A549 (cell line): Measurements from ENCODE around the gene C4orf51. TPM values are rescaled to one million over a fixed set of nuclear protein-coding genes. Genes with fewer than 3 reads are reported as not detected.

ENCODE experiments used
- ATAC-seq, 2 experiments: fragments of 200-7000 bp in 1 of 2; fragments of >200 bp in 1 of 2; cut with Nextera tagmentation in 1 of 2; cut with Tn5 transposase in 1 of 2; 3 replicates each; pipeline versions ENCODE4 v1.8.0 to v1.9.1; 2018 to 2020; ENCODE audit warnings: mild to moderate bottlenecking in 1 of 2, moderate library complexity in 1 of 2
- CTCF ChIA-PET: fragments of 300-600 bp; sonication (Branson Sonifier 250); formaldehyde crosslinking; extraction: SDS; loops from one replicate; lab custom pipeline; 2021; ENCODE audit warnings: antibody characterized with exemption, inconsistent platforms; lab: Yijun Ruan, JAX
- POLR2A ChIA-PET: fragments of 350-600 bp; formaldehyde crosslinking; extraction: SDS; loops from one replicate; lab custom pipeline; 2021; ENCODE audit warnings: antibody characterized with exemption, inconsistent platforms; lab: Yijun Ruan, JAX
- DNase-seq, 2 experiments: peaks; one replicate each; pipeline versions ENCODE4 v3.0.0 to v3.0.0-alpha.2; 2011 to 2016; ENCODE audit warnings: low read depth in 1 of 2, low spot score in 1 of 2
- FAIRE-seq: peaks from 2 replicates; lab custom pipeline; 2011; peaks lifted over from hg19 to GRCh38; lab: Jason Lieb, UNC
- H3K27ac ChIP-seq, 2 experiments: fragments of >200 bp; sonication (Bioruptor Twin); formaldehyde crosslinking; 3 replicates each; pipeline ENCODE4 v1.5.1; 2016 to 2017
- H3K4me1 ChIP-seq: fragments of >200 bp; sonication (Bioruptor Twin); formaldehyde crosslinking; 3 replicates; pipeline ENCODE4 v1.6.1; 2016
- H3K4me2 ChIP-seq: fragments of >200 bp; sonication (Bioruptor Twin); formaldehyde crosslinking; 3 replicates; pipeline ENCODE4 v1.6.1; 2016
- H3K4me3 ChIP-seq: fragments of >200 bp; sonication (Bioruptor Twin); formaldehyde crosslinking; 3 replicates; pipeline ENCODE4 v1.5.1; 2016
- H3K9me3 ChIP-seq: fragments of >200 bp; sonication (Bioruptor Twin); formaldehyde crosslinking; 3 replicates; pipeline ENCODE4 v1.6.1; 2016
- BHLHE40 ChIP-seq: IDR thresholded peaks from 2 replicates; pipeline ENCODE4 v1.6.1; 2012; ENCODE audit warnings: low read depth, low read length, inconsistent platforms
- EP300 ChIP-seq, 2 experiments: fragments of >200 bp; sonication (Bioruptor Twin); formaldehyde crosslinking; IDR thresholded peaks; 2 replicates in 1 of 2; 3 replicates in 1 of 2; pipeline ENCODE4 v1.6.1; 2016 to 2017
- ESRRA ChIP-seq: fragments of 150-350 bp; IDR thresholded peaks from 2 replicates; pipeline ENCODE4 v1.6.1; 2014; ENCODE audit warnings: mild to moderate bottlenecking, low read length, borderline replicate concordance
- FOSL2 ChIP-seq, 2 experiments: fragments of 450-650 bp in 1 of 2; fragments of >200 bp in 1 of 2; sonication (Bioruptor Twin) in 1 of 2; formaldehyde crosslinking; IDR thresholded peaks; 2 replicates each; pipeline versions ENCODE4 v1.5.0 to v1.6.1; 2016 to 2020; ENCODE audit warnings: mild to moderate bottlenecking in 1 of 2, moderate library complexity in 1 of 2
- FOXS1 ChIP-seq: fragments of 250-450 bp; sonication (Bioruptor Pico); IDR thresholded peaks from 2 replicates; pipeline ENCODE4 v1.5.0; 2020; ENCODE audit warnings: mild to moderate bottlenecking, moderate library complexity
- GATA3 ChIP-seq: IDR thresholded peaks from 2 replicates; pipeline ENCODE4 v1.6.1; 2012; ENCODE audit warnings: borderline replicate concordance
- HEYL ChIP-seq: fragments of 250-450 bp; sonication (Bioruptor Pico); IDR thresholded peaks from 2 replicates; pipeline ENCODE4 v1.8.0; 2021; ENCODE audit warnings: mild to moderate bottlenecking, moderate library complexity
- HOXA7 ChIP-seq: fragments of 250-450 bp; sonication (Bioruptor Pico); IDR thresholded peaks from 2 replicates; pipeline ENCODE4 v1.5.0; 2020; ENCODE audit warnings: mild to moderate bottlenecking, moderate library complexity
- JUNB ChIP-seq: fragments of >200 bp; sonication (Bioruptor Twin); formaldehyde crosslinking; IDR thresholded peaks from 2 replicates; pipeline ENCODE4 v1.6.1; 2016
- KDM5A ChIP-seq: fragments of 200-600 bp; sonication (generic); IDR thresholded peaks from 2 replicates; pipeline ENCODE4 v1.6.1; 2016; ENCODE audit warnings: antibody characterized with exemption, mild to moderate bottlenecking
- NPAS2 ChIP-seq: fragments of 250-450 bp; sonication (Bioruptor Pico); IDR thresholded peaks from 2 replicates; pipeline ENCODE4 v1.8.0; 2022; ENCODE audit warnings: mild to moderate bottlenecking, moderate library complexity, borderline replicate concordance
- NR3C1 ChIP-seq: fragments of >200 bp; sonication (Bioruptor Twin); formaldehyde crosslinking; IDR thresholded peaks from 3 replicates; pipeline ENCODE4 v1.6.1; 2017
- POLR2A ChIP-seq: IDR thresholded peaks from 2 replicates; pipeline ENCODE4 v1.6.1; 2012; ENCODE audit warnings: mild to moderate bottlenecking, low read length
- POLR2AphosphoS2 ChIP-seq: conservative IDR thresholded peaks from 2 replicates; pipeline ENCODE4 v1.6.1; 2012; ENCODE audit warnings: low read length, improper control_type of control experiment, inconsistent platforms
- RAD21 ChIP-seq, 2 experiments: fragments of >200 bp in 1 of 2; sonication (Bioruptor Twin) in 1 of 2; formaldehyde crosslinking in 1 of 2; IDR thresholded peaks in 1 of 2; conservative IDR thresholded peaks in 1 of 2; 2 replicates in 1 of 2; 3 replicates in 1 of 2; pipeline ENCODE4 v1.6.1; 2012 to 2018; ENCODE audit warnings: inconsistent platforms in 1 of 2
- RARB ChIP-seq: fragments of 250-450 bp; sonication (Bioruptor Pico); IDR thresholded peaks from 2 replicates; pipeline ENCODE4 v1.8.0; 2021; ENCODE audit warnings: mild to moderate bottlenecking, moderate library complexity
- RCOR1 ChIP-seq: fragments of 150-350 bp; IDR thresholded peaks from 2 replicates; pipeline ENCODE4 v1.6.1; 2014; ENCODE audit warnings: antibody characterized with exemption, low read length, low read depth
- RNF2 ChIP-seq: fragments of 200-600 bp; sonication (generic); IDR thresholded peaks from 2 replicates; pipeline ENCODE4 v1.6.1; 2016; ENCODE audit warnings: low read depth, mild to moderate bottlenecking, antibody characterized with exemption, moderate library complexity, borderline replicate concordance
- SMC3 ChIP-seq: fragments of >200 bp; sonication (Bioruptor Twin); formaldehyde crosslinking; IDR thresholded peaks from 3 replicates; pipeline ENCODE4 v1.6.1; 2018; ENCODE audit warnings: inconsistent platforms
- SREBF2 ChIP-seq: fragments of 450-650 bp; IDR thresholded peaks from 2 replicates; pipeline ENCODE4 v1.6.1; 2014; ENCODE audit warnings: mild to moderate bottlenecking, moderate library complexity
- ZFP36 ChIP-seq: fragments of 450-650 bp; IDR thresholded peaks from 2 replicates; pipeline ENCODE4 v1.6.1; 2014; ENCODE audit warnings: borderline replicate concordance; ENCODE audit not compliant: partially characterized antibody
- ZNF302 ChIP-seq: fragments of 250-450 bp; sonication (Bioruptor Pico); IDR thresholded peaks from 2 replicates; pipeline ENCODE4 v1.9.0; 2021; ENCODE audit warnings: inconsistent platforms, mild to moderate bottlenecking, moderate library complexity
- ZSCAN20 ChIP-seq: fragments of 250-450 bp; sonication (Bioruptor Pico); IDR thresholded peaks from 2 replicates; pipeline ENCODE4 v1.8.0; 2022; ENCODE audit warnings: mild to moderate bottlenecking, moderate library complexity
- WGBS: methylation state at CpG from one replicate; pipeline ENCODE4 v1.1.6; 2017; ENCODE audit errors: missing lambda C conversion rate; 5-methylcytosine and 5-hydroxymethylcytosine counted together
- polyA plus RNA-seq, 4 experiments: library from polyadenylated mRNA; depleted of rRNA in 3 of 4; stranded (reverse); fragments of >200 nt; fragmentation: RNase III in 1 of 4; extraction: RNeasy Plus Mini Kit Qiagen cat#74134 plus additional on column Dnase treatment in 1 of 4; gene quantifications; 2 replicates in 3 of 4; 3 replicates in 1 of 4; pipeline ENCODE4 v1.2.3, GENCODE V29; 2011 to 2017
- TF ChIP-seq, protein P1 (sequence below): IDR thresholded peaks from 2 replicates; pipeline ENCODE4 v1.6.1; 2012; ENCODE audit warnings: low read depth, borderline replicate concordance
- TF ChIP-seq, protein P2 (sequence below): fragments of 250-450 bp; sonication (Bioruptor Pico); IDR thresholded peaks from 2 replicates; pipeline ENCODE4 v1.5.0; 2020; ENCODE audit warnings: low read depth, mild to moderate bottlenecking, moderate library complexity
- TF ChIP-seq, protein P3 (sequence below): fragments of >200 bp; sonication (Bioruptor Twin); formaldehyde crosslinking; IDR thresholded peaks from 2 replicates; pipeline ENCODE4 v1.6.1; 2016

C4orf51 gene
- polyA plus RNA-seq, 2 of the 4 experiments (the other 2 are of a cell fraction): not detected

GRCh38 chr4:145734031-145734430, 54.1 kb downstream of the C4orf51 start:
- ChIA-PET CTCF (interaction anchor here (0.7 to 0.9 kb wide), 2 partner anchors 9 to 242 kb away, joined by 3 read pairs; no protein-coding TSS in a partner anchor), POLR2A (no interaction called here)
- DNase-seq (no peak), ATAC-seq (no peak), FAIRE-seq (no peak)
- Histone ChIP-seq H3K4me2 (peak overlapping the region; percentile 75), H3K9me3 (no peaks in the 10 kb centered on the region), H3K4me3 (no peak overlapping the region), H3K4me1 (peaks cover 65% of the 10 kb centered on the region), H3K27ac (peak overlapping the region; percentile 77 to 97)
- TF ChIP-seq POLR2AphosphoS2 (no peak), RARB (CRISPR knock-in tag) (no peak), ZSCAN20 (CRISPR knock-in tag) (no peak), JUNB (no peak), SREBF2 (no peak), BHLHE40 (no peak), KDM5A (no peak), ZFP36 (no peak), NR3C1 (no peak), SMC3 (no peak), HOXA7 (no peak)
- TF ChIP-seq, protein P1, sequence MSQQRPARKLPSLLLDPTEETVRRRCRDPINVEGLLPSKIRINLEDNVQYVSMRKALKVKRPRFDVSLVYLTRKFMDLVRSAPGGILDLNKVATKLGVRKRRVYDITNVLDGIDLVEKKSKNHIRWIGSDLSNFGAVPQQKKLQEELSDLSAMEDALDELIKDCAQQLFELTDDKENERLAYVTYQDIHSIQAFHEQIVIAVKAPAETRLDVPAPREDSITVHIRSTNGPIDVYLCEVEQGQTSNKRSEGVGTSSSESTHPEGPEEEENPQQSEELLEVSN: no peak
- TF ChIP-seq, all 56 proteins: peak for 0
- 75% methylated on average over 5 of the region's 7 CpGs for WGBS

DNA sequence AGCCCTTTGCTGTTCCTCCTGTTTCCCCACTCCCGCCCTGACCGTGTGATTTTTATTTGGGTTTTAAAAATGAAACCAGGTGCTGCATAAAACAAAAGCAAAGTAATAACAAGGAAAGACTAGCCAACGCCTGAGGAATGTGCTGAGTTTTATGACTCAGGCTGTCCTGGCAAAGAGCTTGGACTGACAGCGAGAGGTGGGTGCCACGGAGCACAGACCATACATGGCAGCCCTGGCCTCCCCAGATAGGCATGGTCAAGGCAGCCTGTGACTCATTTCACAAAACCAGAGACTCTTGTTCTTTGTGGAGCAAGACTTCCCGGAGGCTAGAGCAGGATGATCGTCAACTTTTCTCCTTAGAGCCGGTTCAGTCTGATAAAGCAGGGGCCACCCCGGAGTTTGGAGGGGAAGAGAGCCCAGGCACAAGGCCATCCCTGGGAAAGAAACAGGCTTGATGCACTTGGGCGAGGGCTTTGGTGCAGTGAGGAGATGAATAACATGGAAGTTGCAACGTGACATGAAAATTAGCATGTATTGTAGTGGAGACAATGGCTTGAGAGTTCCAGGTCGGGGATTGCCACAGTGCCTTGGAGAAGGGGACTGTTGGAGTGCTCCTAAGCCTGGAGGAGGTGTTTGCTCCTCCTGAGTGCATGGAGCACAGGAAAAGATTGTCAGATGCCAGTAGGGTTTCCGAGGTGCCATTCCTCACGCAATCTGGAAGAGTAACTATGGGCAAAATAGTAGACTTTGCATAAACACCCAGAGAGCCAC, 54.8 kb downstream of the C4orf51 start:
- FAIRE-seq: no peak
- ChIA-PET POLR2A (no interaction called here), CTCF (interaction anchor here (0.9 kb wide), 1 partner anchor 9 kb away, joined by 3 read pairs; no protein-coding TSS in a partner anchor)
- WGBS: 13% methylated on average over 14 of the region's 14 CpGs
- TF ChIP-seq ZNF302 (CRISPR knock-in tag) (no peak), NPAS2 (CRISPR knock-in tag) (no peak), JUNB (peak; percentile 20; the same call in 1 of the 2 replicates), RAD21 (conservative IDR thresholded peaks at IDR 0.05 in 1 of 2, IDR thresholded peaks at IDR 0.05 in 1 of 2) (peak in 1 of 2 experiments; percentile 15; a peak in 1 of 5 replicates), SREBF2 (no peak), FOSL2 (IDR thresholded peaks at IDR 0.05) (no peak), FOSL2 (CRISPR knock-in tag; IDR thresholded peaks at IDR 0.05) (peak; percentile 68), RNF2 (no peak), ESRRA (no peak), HEYL (CRISPR knock-in tag) (no peak), SMC3 (no peak), FOXS1 (no peak), GATA3 (peak; percentile 20; the same call in 1 of the 2 replicates), POLR2A (no peak), RCOR1 (no peak), EP300 (IDR thresholded peaks at IDR 0.05) (peak in 1 of 2 experiments; percentile 21; a peak in 1 of 5 replicates)
- TF ChIP-seq, protein P2, sequence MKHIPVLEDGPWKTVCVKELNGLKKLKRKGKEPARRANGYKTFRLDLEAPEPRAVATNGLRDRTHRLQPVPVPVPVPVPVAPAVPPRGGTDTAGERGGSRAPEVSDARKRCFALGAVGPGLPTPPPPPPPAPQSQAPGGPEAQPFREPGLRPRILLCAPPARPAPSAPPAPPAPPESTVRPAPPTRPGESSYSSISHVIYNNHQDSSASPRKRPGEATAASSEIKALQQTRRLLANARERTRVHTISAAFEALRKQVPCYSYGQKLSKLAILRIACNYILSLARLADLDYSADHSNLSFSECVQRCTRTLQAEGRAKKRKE (CRISPR knock-in tag): no peak
- TF ChIP-seq, protein P3, sequence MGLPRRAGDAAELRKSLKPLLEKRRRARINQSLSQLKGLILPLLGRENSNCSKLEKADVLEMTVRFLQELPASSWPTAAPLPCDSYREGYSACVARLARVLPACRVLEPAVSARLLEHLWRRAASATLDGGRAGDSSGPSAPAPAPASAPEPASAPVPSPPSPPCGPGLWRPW: no peak
- peaks cover 73% of the 10 kb centered on the region for H3K4me1 ChIP-seq
- peak; percentile 45 to 72 for DNase-seq
- peak overlapping the region; percentile 77 to 97 for H3K27ac ChIP-seq
- no peak overlapping the region for H3K4me3 ChIP-seq
- ATAC-seq: peak; percentile 67 to 74
- H3K9me3 ChIP-seq: no peaks in the 10 kb centered on the region
- peak overlapping the region; percentile 75 for H3K4me2 ChIP-seq
